ENCODE data around the gene SLC49A4.

Gene SLC49A4

DNA sequence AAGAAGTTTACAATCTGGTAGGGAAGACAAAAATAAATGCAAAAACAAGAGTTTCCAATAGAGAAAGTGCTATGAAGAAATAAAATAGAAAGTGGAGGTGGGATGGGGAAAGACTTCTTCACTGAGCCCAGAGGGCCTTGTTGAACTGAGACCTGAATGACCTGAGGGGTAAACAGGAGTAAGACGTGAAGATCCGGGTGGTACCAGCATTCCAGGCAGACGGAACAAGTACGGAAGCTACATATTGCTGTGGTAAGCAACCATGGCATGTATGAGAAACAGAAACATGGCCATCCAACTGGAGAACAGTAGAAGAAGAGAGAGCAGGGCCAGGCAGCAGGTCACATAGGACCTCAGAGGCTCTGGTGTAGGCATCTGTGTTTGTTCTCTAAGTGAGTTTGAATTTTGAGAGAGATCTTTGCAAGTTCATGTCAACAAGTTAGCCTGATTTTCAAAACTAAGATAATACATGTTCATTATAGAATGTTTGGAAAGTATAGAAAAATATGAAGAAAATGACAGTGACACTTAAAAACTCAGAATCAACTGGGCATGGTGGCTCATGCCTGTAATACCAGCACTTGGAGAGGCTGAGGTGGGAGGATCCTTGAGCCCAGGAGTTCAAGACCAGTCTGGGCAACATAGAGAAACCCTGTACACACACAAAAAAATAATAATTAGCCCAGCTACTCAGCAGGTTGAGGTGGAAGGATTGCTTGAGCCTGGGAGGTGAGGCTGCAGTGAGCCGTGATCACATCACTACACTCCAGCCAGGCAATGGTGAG lies 64.3 kb downstream of the SLC49A4 start:
- DNase-seq (ENCODE audit: low spot score) = no peak

GRCh38 chr3:122862381-122862780 lies 67.5 kb downstream of the SLC49A4 start:
- DNase-seq (ENCODE audit: low spot score) = no peak

DNA sequence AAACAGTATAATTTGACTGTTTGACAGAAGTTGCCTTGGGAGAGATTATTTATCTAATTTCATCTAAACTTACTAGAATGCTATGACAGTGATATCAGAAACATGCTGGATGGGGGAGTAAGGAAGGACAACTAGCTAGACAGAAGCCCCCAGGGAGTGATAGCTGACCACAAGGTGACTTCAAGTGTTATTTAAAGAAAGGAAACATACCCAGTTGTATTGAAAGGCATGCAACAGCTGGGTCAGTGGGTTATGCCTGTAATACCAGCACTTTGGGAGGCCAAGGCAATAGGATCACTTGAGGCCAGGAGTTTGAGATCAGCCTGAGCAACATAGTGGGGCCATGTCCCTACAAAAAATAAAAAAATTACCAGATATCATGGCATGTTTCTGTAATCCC lies 69.6 kb downstream of the SLC49A4 start:
- no peak for DNase-seq (ENCODE audit: low spot score)

- DNase-seq (ENCODE audit: low spot score) = no peak
Observed at GRCh38 chr3:122868322-122868721, 73.5 kb downstream of the SLC49A4 start.

- no peak for DNase-seq (ENCODE audit: low spot score)
Observed at GRCh38 chr3:122873741-122874515, 79.1 kb downstream of the SLC49A4 start.

- no peak for DNase-seq (ENCODE audit: low spot score)
Observed at GRCh38 chr3:122875547-122876127, 80.8 kb downstream of the SLC49A4 start.

- DNase-seq (ENCODE audit: low spot score) = no peak
Observed at GRCh38 chr3:122880173-122880572, 85.3 kb downstream of the SLC49A4 start.

GRCh38 chr3:122880624-122881023 lies 85.8 kb downstream of the SLC49A4 start:
- no peak for DNase-seq (ENCODE audit: low spot score)

DNA sequence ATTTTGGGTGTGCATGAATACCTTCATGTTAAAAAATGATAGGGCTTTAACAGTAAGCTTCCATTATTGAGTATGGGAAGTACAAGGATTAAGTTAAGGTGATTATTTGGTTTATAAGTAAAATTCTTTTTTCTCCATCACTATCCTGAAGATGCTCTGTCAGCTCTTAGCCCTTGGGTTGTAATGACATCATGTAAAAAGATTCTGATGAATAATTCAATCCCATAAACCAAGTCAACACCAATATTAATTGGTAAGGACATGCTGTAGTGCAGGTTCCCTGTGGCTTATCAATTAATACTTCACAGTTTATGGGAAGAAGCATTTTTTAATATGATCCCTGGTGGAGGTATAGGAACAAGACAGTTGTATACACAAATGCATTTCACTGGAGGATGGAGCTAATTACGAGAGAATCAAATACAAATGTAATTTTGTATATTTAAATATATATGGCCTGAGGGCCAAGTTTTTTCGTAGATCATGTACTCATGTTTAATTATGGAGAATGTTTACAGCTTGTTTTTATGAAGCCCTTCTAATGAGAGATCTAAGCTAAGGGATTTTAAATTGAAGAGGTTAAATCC lies 87.6 kb downstream of the SLC49A4 start:
- DNase-seq (ENCODE audit: low spot score) = no peak

DNA sequence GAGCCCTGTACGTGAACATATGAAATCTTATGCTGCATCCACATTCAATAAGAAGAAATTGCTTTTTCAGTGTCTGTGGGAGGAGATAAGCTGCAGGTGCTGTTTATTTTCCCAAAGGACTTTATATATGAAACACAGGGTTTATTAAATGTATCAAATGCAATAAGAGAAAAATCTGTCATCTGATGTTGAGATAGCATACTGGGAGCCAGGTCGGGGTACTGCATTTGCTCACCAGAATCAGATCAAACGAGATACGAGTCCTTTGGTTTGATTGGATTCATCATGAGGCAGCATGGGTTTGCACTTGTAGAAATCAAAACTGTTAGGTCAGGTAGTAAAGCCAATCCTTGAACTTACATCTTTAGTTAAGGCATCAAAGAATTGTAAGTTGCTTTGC lies 91.4 kb downstream of the SLC49A4 start:
- DNase-seq (ENCODE audit: low spot score) = no peak

DNA sequence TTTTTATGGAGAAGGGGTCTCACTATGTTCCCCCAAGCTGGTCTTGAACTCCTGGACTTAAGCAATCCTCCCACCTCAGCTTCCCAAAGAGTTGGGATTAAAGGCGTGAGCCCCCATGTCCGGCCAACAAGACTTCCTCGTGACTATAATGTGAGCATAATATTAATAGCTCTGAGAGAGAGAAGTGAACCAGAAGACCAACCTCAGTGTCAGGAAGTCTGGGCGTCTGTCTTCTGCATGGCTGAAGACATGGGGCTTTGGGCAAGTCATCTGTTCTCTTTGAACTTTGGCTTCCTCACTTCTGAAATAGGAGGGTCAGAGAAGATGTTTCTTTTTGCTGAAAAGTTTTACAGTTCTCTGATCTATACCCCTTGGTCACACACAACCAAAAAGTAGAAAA lies 92.1 kb downstream of the SLC49A4 start:
- DNase-seq (ENCODE audit: low spot score) = no peak

- no peak for DNase-seq (ENCODE audit: low spot score)
Observed at GRCh38 chr3:122890077-122890719, 95.3 kb downstream of the SLC49A4 start.

DNA sequence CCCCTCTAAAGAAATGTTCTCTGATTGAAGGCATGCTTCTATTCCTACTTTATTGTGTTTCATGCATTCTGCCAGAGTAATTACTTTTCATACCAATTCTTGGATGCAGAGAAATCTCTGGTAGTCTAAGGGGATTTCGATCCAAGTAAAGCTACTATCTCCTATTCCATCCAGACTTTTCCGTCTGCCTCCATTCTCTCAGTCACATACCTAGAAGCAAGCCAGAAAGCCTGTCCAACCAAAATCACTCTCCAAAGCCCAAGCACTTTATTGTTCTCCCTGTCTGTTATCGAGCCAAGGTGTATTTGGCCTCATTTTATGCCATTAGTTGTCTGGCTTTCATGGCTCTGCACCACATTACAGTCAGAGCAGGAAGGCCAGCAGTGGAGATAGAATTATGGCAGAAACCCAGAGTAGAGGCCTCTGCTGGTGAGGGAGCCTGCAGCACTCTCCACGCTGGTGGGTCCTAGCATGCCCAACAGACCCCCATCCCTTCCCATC lies 95.9 kb downstream of the SLC49A4 start:
- no peak for DNase-seq (ENCODE audit: low spot score)

DNA sequence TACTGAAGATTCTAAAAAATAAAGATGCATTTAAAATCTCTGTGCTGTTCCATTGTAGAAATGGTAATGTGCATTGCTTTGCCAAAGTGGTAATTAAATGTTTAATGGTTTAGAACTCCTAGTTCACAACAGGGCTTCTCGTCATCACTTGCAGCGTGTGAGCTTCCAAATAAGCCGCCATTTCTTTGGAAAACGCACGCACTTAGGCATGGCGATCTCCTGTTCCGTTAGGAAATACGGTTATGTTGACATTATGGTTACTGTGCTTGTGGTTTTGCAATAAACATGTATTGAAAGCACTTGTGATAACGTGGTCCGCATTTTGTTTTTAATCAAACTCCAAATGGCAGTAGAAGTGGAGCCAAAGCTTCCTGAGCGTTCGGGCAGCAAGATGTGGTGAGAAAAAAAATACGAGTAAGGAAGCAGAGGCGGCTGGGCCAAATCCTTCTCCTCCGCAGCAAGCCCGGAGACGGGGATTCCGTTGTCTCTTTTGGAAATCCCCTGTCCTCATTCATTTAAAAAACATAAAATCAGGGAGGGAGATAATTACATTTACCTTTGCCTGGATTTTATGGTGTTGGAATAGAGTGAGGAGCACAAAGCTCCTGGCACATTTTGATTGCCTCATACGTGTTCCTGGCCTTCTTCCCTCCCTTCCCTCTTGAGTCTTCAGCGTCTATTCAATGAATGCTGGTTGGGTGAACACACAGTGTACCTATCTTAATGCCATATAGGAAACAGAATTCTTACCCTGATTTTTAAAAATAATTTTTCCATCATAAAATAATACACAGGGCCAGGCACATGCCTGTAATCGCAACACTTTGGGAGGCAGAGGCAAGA lies 97.5 kb downstream of the SLC49A4 start:
- no peak for DNase-seq (ENCODE audit: low spot score)

- no peak for DNase-seq (ENCODE audit: low spot score)
Observed at GRCh38 chr3:122893282-122893681, 98.4 kb downstream of the SLC49A4 start.

DNA sequence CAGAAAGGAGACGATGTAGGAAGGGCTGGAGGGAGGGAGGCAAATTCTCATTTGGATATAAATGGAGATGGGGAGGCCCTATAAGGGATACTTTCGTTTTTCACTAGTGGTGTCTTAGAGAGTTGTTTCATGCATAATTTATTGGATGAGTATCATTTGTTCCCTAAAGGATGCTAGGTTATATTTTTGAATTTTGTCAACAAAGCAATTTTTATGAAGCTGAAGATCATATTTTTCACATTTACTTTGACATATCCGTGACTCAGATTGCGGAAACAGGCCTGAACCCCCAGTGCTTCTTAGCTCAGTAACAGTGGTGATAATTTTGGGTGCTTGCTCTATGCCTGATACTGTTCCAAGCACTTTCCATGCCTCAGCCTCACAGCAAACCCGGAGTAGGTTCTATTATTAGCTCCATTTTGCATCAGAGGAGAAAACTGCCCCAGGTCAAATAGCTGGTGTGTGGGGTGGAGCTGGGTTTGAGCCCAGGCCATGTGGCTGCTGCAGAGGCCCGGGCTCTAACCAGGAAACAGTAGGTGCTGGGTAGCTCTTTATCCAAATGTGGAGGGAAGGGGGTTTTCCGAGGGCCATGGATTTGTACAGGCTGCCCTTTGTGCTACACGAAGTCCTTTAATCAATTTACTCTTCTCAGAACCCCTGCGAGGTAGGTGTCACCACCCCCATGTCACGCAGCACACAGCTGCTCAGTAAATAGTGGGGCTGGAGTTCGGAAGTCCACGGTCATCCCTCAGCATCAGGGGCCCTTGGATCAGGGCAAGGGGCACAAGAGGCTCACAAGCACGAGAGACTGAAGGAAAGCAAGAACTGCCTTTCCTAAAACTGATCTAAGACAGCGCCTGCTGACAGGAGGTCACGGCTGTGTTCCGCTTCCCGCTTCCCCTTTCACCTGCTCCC lies 99.1 kb downstream of the SLC49A4 start:
- DNase-seq (ENCODE audit: low spot score) = no peak

DNA sequence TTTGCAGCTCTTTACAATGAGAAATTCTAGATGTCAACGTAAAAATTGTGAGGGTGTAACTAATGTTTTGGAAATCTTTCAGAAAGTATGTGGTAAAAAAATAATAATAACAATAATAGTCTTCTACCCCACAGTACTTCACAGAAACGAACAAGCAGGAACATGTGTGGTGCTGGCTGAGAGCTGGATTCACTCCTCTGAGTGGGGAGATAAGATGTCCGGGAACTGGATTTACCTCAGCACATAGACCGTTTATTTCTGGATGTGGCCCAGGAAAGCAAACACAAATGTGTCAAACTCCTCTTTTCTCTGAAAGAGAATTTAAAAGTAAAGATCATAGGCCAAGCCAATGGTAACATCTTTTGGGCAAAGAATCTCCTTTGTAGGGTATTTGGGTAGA lies 103.4 kb downstream of the SLC49A4 start:
- DNase-seq (ENCODE audit: low spot score) = no peak

DNA sequence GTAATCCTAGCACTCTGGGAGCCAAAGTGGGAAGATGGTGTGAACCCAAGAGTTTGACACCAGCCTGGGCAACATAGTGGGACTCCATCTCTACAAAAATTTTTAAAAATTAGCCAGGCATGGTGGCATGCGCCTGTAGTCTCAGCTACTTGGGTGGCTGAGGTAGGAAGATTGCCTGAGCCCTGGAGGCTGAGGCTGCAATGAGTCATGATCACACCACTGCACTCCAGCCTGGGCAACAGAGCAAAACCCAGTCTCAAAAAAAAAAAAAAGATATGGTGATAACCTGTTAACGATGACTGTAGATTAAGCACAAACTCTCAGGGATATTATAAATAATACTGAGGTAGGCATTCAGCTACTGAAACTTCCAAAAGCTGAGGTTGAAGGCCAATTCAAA lies 107.5 kb downstream of the SLC49A4 start:
- no peak for DNase-seq (ENCODE audit: low spot score)

GRCh38 chr3:122903171-122903570 lies 108.3 kb downstream of the SLC49A4 start:
- no peak for DNase-seq (ENCODE audit: low spot score)

DNA sequence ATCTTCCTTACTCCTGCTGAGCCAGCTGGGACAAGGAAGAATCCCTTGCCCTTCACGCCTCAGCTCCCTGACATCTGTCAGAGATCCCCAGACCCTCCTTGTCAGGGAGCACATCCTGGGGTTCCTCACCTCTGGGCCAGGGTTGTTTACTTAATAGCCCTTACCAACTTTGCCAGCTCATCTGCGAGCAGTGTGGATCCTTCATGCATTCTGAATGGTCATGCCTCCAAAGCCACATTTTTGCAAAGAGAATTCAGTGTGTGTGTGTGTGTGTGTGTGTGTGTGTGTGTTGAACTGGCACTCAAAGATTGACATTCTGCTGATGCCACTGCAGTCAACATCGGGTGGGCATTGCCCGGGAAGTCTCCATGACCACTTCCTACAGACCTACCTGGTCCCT lies 112.6 kb downstream of the SLC49A4 start:
- no peak for DNase-seq (ENCODE audit: low spot score)

All from CD4-positive, alpha-beta T cell treated with Interleukin-6 at 100 ng/mL for 8 hours (primary cell).